Measurements from ENCODE around the gene CRISPLD2.
A peak's percentile ranks its signal among the peaks of the same experiment; 100 is the strongest.

The CRISPLD2 gene

GRCh38 chr16:84819644-84820304 lies at the start of gene CRISPLD2:
CRISPLD2 (plus strand) TSS chr16:84819985; CDS start chr16:84838496, 18,511 bp downstream.
- peak; percentile 86 for DNase-seq

- DNase-seq, result no peak
These were observed 46.5 kb upstream of the CRISPLD2 start for GRCh38 chr16:84773312-84773711.

GRCh38 chr16:84774810-84775209 lies 45.0 kb upstream of the CRISPLD2 start:
- no peak for DNase-seq

GRCh38 chr16:84775262-84775810 lies 44.4 kb upstream of the CRISPLD2 start:
- no peak for DNase-seq

GRCh38 chr16:84777435-84777834 lies 42.4 kb upstream of the CRISPLD2 start:
- no peak for DNase-seq

GRCh38 chr16:84778720-84779119 lies 41.1 kb upstream of the CRISPLD2 start:
- no peak for DNase-seq

GRCh38 chr16:84780063-84780462 lies 39.7 kb upstream of the CRISPLD2 start:
- no peak for DNase-seq

GRCh38 chr16:84780544-84781376 lies 39.0 kb upstream of the CRISPLD2 start:
- DNase-seq, result no peak

GRCh38 chr16:84782846-84783245 lies 36.9 kb upstream of the CRISPLD2 start:
- DNase-seq, result no peak

- DNase-seq, result no peak
These were observed 33.8 kb upstream of the CRISPLD2 start for GRCh38 chr16:84785843-84786581.

GRCh38 chr16:84786605-84787262 lies 33.1 kb upstream of the CRISPLD2 start:
- DNase-seq, result no peak

GRCh38 chr16:84787263-84787622 lies 32.5 kb upstream of the CRISPLD2 start:
- DNase-seq, result no peak

- DNase-seq, result no peak
These were observed 30.8 kb upstream of the CRISPLD2 start for GRCh38 chr16:84788920-84789391.

- no peak for DNase-seq
These were observed 30.4 kb upstream of the CRISPLD2 start for GRCh38 chr16:84789431-84789830.

- DNase-seq, result no peak
These were observed 29.5 kb upstream of the CRISPLD2 start for GRCh38 chr16:84790301-84790700.

GRCh38 chr16:84791088-84791487 lies 28.7 kb upstream of the CRISPLD2 start:
- no peak for DNase-seq

- no peak for DNase-seq
These were observed 28.3 kb upstream of the CRISPLD2 start for GRCh38 chr16:84791501-84791900.

GRCh38 chr16:84794186-84794585 lies 25.6 kb upstream of the CRISPLD2 start:
- no peak for DNase-seq

GRCh38 chr16:84794626-84795025 lies 25.2 kb upstream of the CRISPLD2 start:
- no peak for DNase-seq

GRCh38 chr16:84795329-84796053 lies 24.3 kb upstream of the CRISPLD2 start:
- DNase-seq, result no peak

- DNase-seq, result no peak
These were observed 19.4 kb upstream of the CRISPLD2 start for GRCh38 chr16:84800158-84800978.

All from OCI-M1 (cell line).